Adrenal gland (tissue), 5 donors: ENCODE results near the gene DNAH3.

Experiments
- POLR2A ChIP-seq, 2 donors: fragments of 450-650 bp; IDR thresholded peaks; one replicate each; pipeline ENCODE4 v1.6.1; 2017; ENCODE audit warnings: antibody characterized with exemption in 2 of 2, mild to moderate bottlenecking in 2 of 2, moderate library complexity in 1 of 2
- TF ChIP-seq, protein P1 (sequence below), 6 experiments: fragments of 450-650 bp in 4 of 6; fragments of 200-600 bp in 2 of 6; sonication (generic) in 1 of 6; IDR thresholded peaks; 1 replicate in 5 of 6; 2 replicates in 1 of 6; pipeline versions ENCODE4 v1.5.1 to v1.8.0; 2016 to 2021; ENCODE audit warnings: antibody characterized with exemption in 6 of 6, mild to moderate bottlenecking in 2 of 6, moderate library complexity in 1 of 6
- donor health status: DM: no; HTN: no; CAD: no.

DNA sequence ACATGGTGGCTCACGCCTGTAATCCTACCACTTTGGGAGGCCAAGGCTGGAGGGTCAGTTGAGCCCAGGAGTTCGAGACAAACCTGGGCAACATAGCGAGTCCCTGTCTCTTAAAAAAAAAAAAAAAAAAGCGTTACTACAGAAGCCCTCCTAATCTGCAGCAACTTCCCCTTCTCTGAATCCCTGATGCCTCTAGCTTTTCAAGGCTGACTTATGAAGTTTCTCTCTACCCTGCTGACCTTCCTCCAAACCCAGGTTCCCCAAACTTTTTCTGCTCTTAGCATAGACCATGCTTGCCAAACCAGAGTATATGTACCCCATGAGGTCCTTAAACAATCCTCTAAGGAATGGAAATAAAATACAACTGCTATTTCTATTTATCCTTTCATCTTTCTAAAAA, 233.7 kb downstream of the DNAH3 start:
- TF ChIP-seq, protein P1, sequence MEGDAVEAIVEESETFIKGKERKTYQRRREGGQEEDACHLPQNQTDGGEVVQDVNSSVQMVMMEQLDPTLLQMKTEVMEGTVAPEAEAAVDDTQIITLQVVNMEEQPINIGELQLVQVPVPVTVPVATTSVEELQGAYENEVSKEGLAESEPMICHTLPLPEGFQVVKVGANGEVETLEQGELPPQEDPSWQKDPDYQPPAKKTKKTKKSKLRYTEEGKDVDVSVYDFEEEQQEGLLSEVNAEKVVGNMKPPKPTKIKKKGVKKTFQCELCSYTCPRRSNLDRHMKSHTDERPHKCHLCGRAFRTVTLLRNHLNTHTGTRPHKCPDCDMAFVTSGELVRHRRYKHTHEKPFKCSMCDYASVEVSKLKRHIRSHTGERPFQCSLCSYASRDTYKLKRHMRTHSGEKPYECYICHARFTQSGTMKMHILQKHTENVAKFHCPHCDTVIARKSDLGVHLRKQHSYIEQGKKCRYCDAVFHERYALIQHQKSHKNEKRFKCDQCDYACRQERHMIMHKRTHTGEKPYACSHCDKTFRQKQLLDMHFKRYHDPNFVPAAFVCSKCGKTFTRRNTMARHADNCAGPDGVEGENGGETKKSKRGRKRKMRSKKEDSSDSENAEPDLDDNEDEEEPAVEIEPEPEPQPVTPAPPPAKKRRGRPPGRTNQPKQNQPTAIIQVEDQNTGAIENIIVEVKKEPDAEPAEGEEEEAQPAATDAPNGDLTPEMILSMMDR (IDR thresholded peaks at IDR 0.05): no peak
- no peak for TF ChIP-seq POLR2A (IDR thresholded peaks at IDR 0.05)
